ENCODE data around the gene FAM107B. TPM values are rescaled to one million over a fixed set of nuclear protein-coding genes. Genes with fewer than 3 reads are reported as not detected.

Gene FAM107B
- total and polyA plus RNA-seq, 10 of the 15 experiments (the other 5 are each of a cell fraction or from before 2014, with no cell fraction given) = 22.9 to 162 (median 86.6) TPM

GRCh38 chr10:14612873-14613587 lies 161.7 kb downstream of the FAM107B start (continued):
- TF ChIP-seq SMAD1 (IDR thresholded peaks at IDR 0.05; ENCODE audit: low read depth, partially characterized antibody) = no peak
- no peak for TF ChIP-seq ZBTB4 (CRISPR knock-in tag; IDR thresholded peaks at IDR 0.05)
- no peak for TF ChIP-seq ZNF592 (IDR thresholded peaks at IDR 0.05)

Measured in GM12878 (cell line).